ENCODE results near the gene USP37.

The USP37 gene

GRCh38 chr2:218476676-218477075 is 91.5 kb downstream of the USP37 start:
- Histone ChIP-seq H3K27ac (no peak overlapping the region), H3K9me3 (no peaks in the 10 kb centered on the region), H3K27me3 (no peaks in the 10 kb centered on the region), H3K36me3 (peaks cover 33 to 81% (median 42%) of the 10 kb centered on the region in 3 donors), H3K4me1 (no peaks in the 10 kb centered on the region), H3K4me3 (no peak overlapping the region)
- TF ChIP-seq CTCF (IDR thresholded peaks at IDR 0.05): no peak
- DNase-seq: no peak
- intact Hi-C loops (cut with DNase I; ENCODE audit: low total_unique reads): no loop called here

- DNase-seq: no peak
- H3K27me3 ChIP-seq: no peaks in the 10 kb centered on the region
- no peak overlapping the region for H3K27ac ChIP-seq
- H3K9me3 ChIP-seq: no peaks in the 10 kb centered on the region
- no peaks in the 10 kb centered on the region for H3K4me1 ChIP-seq
- no peak for TF ChIP-seq CTCF (IDR thresholded peaks at IDR 0.05)
- intact Hi-C loops (cut with DNase I; ENCODE audit: low total_unique reads): no loop called here
- H3K36me3 ChIP-seq: peaks cover 30 to 72% (median 33%) of the 10 kb centered on the region in 3 donors
- H3K4me3 ChIP-seq: no peak overlapping the region
Measured at GRCh38 chr2:218474527-218474926, 93.6 kb downstream of the USP37 start.

GRCh38 chr2:218472988-218473387 is 95.2 kb downstream of the USP37 start:
- Histone ChIP-seq H3K27me3 (no peaks in the 10 kb centered on the region), H3K4me1 (no peaks in the 10 kb centered on the region), H3K9me3 (no peaks in the 10 kb centered on the region), H3K27ac (no peak overlapping the region), H3K4me3 (no peak overlapping the region), H3K36me3 (peaks cover 28 to 63% (median 30%) of the 10 kb centered on the region in 3 donors)
- DNase-seq: no peak
- intact Hi-C loops (cut with DNase I; ENCODE audit: low total_unique reads): no loop called here
- no peak for TF ChIP-seq CTCF (IDR thresholded peaks at IDR 0.05)

- Histone ChIP-seq H3K27me3 (no peaks in the 10 kb centered on the region), H3K9me3 (no peaks in the 10 kb centered on the region), H3K27ac (no peak overlapping the region), H3K36me3 (peaks cover 28 to 62% (median 30%) of the 10 kb centered on the region in 3 donors), H3K4me1 (no peaks in the 10 kb centered on the region), H3K4me3 (no peak overlapping the region)
- peak in 1 of 2 donors; percentile 35 for DNase-seq
- no peak for TF ChIP-seq CTCF (IDR thresholded peaks at IDR 0.05)
- intact Hi-C loops (cut with DNase I; ENCODE audit: low total_unique reads): no loop called here
Measured at GRCh38 chr2:218471982-218472381, 96.2 kb downstream of the USP37 start.

- Histone ChIP-seq H3K9me3 (no peaks in the 10 kb centered on the region), H3K4me3 (no peak overlapping the region), H3K27ac (no peak overlapping the region), H3K36me3 (peaks cover 22 to 54% (median 24%) of the 10 kb centered on the region in 3 donors), H3K27me3 (no peaks in the 10 kb centered on the region), H3K4me1 (no peaks in the 10 kb centered on the region)
- intact Hi-C loops (cut with DNase I; ENCODE audit: low total_unique reads): no loop called here
- no peak for TF ChIP-seq CTCF (IDR thresholded peaks at IDR 0.05)
- DNase-seq: no peak
Measured at GRCh38 chr2:218471036-218471435, 97.1 kb downstream of the USP37 start.

- H3K36me3 ChIP-seq: peaks cover 19 to 52% (median 22%) of the 10 kb centered on the region in 3 donors
- no peaks in the 10 kb centered on the region for H3K9me3 ChIP-seq
- DNase-seq: no peak
- no peak overlapping the region for H3K27ac ChIP-seq
- H3K4me1 ChIP-seq: no peaks in the 10 kb centered on the region
- no peak for TF ChIP-seq CTCF (IDR thresholded peaks at IDR 0.05)
- no peak overlapping the region for H3K4me3 ChIP-seq
- H3K27me3 ChIP-seq: no peaks in the 10 kb centered on the region
- intact Hi-C loops (cut with DNase I; ENCODE audit: low total_unique reads): no loop called here
Measured at GRCh38 chr2:218470448-218470847, 97.7 kb downstream of the USP37 start.

Measured in tibial artery (tissue), 4 donors.